ENCODE data around the gene SEMA6B.
"Not testable (repeated sequence)": the region's sequence is repeated elsewhere in the genome, so short reads cannot be mapped to it uniquely, and the experiment has no call there.

SEMA6B gene

DNA sequence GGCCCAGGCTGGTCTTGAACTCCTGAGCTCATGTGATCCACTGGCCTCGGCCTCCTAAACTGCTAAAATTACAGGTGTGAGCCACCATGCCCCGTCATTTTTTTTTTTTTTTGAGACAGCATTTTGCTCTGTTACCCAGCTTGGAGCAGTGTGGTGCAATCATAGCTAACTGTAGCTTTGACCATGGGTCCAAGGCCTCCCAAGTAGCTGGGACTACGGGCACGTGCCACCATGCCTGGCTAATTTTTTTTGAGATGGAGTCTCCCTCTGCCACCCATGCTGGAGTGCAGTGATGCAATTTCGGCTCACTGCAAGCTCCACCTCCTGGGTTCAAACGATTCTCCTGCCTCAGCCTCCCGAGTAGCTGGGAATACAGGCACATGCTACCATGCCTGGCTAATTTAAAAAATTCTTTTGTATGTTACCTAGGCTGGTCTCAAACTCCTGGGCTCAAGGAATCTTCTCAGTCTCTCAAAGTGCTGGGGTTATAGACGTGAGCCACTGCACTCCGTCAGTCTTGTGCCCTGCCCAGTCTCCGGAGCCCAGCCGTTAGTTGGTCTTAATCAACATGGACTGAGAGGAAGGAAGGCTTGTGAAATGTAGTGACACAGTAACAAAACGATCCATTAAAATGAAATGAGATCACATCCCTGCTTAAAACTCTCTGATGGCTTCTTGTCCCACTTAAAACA, 18.2 kb downstream of the SEMA6B start:
- DNase-seq (ENCODE audit: insufficient read length, low spot score) (no peak), FAIRE-seq (no peak)

DNA sequence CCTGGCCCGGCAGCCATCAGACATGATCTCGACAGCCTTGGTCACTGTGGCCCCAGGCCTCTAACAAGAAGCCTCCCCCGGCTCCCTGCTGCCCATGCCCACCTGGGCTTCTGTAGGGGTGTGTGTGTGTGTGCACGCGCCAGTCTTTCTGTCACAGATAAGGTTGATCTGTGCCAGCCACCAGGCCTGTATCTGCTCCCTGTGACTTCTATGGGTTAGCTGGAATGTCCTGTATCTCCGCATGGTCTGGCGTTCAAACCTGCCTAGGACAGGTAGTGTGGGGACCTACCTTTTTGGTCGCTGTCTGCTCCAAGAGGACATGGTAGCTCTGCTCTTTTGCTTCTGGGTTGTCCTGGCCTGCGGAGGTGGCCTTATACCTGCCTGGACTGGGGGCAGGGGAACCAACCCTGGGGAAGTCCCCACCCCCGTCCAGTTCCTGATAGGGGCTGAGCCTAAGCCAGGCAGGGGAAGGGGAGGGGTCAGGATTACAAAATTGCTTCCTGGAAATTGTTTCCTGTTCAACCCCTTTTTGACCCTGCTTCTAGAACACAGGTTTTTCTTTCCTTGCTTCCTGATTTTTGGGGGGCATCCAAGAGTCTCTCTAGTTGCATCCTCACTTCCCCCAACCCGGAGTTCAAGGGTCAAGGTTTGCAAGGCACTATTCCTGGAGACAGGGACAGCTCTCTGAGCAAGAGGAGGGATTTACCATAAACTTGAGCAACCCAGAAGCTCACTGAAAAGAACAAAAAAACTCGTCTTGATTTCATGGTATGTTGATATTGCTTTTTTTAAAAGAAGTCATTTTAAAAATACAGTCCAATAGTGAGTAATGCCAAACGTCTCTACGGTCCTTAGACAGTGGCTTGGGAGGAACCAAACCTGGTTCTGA, 19.5 kb downstream of the SEMA6B start, which contains the start of gene LRG1:
TSS of gene LRG1 (minus strand) at position 344 of the 889 bp plus-strand sequence. CDS start at position 321, 23 bp downstream.
- DNase-seq (ENCODE audit: insufficient read length, low spot score) (no peak), FAIRE-seq (no peak)
- no peak for TF ChIP-seq POLR2A (IDR thresholded peaks at IDR 0.05; ENCODE audit: low read depth, low read length)

More for the DNA sequence above, 18.2 kb downstream of the SEMA6B start:
- no peak for TF ChIP-seq POLR2A (IDR thresholded peaks at IDR 0.05; ENCODE audit: low read depth, low read length)

DNA sequence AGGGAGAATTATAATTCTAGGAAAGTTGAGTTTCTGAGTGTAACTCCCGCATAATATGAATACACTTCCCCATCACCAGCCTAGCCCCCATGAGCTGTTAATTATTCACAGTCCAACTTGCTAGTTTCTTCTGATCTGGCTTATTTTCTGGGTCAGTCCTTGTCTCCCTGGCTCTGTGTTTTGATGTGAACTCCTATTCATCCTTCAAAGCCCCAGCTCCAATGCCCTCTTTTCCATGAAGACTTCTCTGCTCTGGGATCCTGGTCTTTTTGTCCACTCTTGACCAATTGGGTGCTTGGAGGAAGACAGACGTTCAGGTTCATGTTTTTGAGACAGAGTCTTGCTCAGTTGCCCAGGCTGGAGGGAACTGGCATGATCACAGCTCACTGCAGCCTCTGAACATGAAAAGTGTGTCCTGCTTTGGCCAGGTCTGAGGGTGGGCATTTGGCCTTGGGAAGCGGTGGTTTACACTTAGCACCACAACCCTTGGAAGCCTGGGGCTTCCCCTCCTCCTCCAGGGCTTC, 20.3 kb downstream of the SEMA6B start:
- no peak for FAIRE-seq
- DNase-seq (ENCODE audit: insufficient read length, low spot score) = no peak
- TF ChIP-seq POLR2A (IDR thresholded peaks at IDR 0.05; ENCODE audit: low read depth, low read length) = no peak

DNA sequence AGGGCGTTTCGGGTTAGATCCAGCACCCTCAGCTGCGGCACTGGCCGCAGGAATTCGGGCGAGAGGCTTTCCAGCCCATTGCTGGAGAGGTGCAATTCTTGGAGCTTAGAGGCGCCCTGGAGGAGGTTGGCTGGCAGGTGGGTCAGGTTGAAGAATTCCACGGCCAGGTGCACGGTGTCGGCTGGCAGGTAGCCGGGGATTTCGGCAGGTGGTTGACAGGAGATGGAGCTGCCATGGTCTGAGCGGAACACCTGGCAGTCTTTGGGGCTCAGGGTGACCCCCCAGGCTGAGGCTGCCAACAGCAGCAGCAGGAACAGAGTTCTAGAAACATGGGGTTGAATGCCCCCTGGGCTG, 20.9 kb downstream of the SEMA6B start:
- FAIRE-seq (no peak), DNase-seq (ENCODE audit: insufficient read length, low spot score) (no peak)
- no peak for TF ChIP-seq POLR2A (IDR thresholded peaks at IDR 0.05; ENCODE audit: low read depth, low read length)

DNA sequence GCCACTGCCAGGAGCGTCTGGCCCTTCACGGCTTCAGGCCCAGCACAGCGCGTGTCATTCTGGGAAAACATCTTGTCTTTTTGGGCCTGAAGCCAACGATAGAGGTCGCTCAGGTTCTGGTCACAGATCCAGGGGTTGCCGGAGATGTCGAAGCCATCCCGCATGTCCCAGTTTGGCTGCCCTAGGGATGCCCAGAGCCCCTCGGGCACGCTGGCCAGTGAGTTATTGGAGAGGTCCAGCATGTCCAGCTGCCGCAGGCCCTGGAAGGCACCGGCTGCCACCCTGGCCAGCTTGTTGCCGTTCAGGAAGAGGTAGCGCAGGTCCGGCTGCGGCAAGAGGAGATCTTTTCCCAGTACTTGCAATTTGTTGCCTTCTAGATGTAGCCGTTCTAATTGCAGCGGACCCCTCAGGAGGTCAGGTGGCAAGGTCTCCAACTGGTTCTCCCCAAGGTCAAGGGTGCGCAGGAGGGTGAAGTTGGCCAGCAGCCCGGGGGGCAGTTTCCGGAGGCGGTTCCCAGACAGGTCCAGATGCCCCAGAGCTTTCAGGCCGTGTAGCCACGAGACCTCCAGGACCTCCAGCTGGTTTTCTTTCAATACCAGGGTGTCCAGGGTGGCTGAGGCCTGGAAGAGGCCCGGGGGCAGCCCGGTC, 21.4 kb downstream of the SEMA6B start:
- DNase-seq (ENCODE audit: insufficient read length, low spot score) (no peak), FAIRE-seq (no peak)
- no peak for TF ChIP-seq POLR2A (IDR thresholded peaks at IDR 0.05; ENCODE audit: low read depth, low read length)

DNA sequence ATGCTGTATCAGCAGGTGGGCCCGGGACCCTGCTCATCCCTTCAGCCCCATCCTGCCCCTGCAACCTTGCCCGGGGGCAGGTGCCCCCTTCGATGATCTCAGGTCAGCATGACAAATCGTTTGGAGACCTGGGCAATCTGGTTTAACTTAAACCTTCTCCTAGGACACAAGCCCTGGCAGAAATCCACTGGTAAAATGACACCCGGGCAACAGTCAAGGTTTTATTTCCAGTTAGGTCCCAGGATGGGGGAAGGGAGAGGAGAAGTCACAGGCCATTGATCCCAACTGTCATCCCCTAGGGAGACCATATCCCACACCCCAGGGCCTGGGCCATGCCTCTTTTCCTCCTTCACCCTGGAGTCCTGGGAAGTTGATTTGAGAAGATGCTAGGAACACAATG, 22.7 kb downstream of the SEMA6B start:
- DNase-seq (ENCODE audit: insufficient read length, low spot score) (no peak), FAIRE-seq (no peak)
- no peak for TF ChIP-seq POLR2A (IDR thresholded peaks at IDR 0.05; ENCODE audit: low read depth, low read length)

DNA sequence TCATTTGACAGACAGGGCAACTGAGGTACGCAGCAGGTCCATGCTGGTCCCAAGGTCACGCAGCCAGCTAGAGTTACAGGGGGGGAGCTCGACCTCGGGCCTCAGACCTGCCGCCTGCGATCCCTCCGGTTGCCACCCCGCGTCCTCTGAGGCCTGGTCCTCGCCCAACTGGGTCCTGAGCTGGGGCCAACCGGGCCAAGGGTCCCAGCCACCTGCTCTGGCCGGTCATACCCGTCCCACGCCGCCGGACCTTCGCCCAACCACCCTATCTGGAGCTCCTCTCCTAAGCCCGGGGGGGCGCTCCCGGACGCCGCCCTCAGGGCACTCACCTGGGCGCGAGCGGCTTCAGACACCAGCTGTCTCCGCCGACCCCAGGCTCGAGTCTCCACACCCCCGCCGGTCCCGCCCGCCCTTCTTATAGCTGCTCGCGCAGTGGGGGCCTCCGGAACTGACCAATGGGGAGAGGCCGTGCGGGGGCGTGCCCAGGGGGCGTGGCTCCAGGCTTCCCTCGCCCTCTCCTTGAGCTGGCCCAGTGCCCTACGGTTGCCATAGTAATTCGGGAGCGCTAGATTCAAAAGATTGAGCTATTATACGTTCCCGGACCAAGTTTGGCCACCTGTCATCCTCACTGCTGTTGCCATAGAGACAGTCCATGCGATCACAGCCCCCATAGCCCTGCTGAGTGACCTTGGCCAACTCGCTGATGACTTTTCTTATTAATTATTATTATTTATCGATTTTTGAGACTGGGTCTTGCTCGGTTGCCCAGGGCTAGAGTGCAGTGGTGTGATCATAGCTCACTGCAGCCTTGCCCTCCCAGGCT, 24.4 kb downstream of the SEMA6B start, which contains the start of gene PLIN5:
TSS of gene PLIN5 (minus strand) at position 389 of the 823 bp plus-strand sequence. CDS start 1,150 bp downstream, outside the sequence.
- no peak for TF ChIP-seq POLR2A (IDR thresholded peaks at IDR 0.05; ENCODE audit: low read depth, low read length)
- FAIRE-seq (no peak), DNase-seq (ENCODE audit: insufficient read length, low spot score) (no peak)

DNA sequence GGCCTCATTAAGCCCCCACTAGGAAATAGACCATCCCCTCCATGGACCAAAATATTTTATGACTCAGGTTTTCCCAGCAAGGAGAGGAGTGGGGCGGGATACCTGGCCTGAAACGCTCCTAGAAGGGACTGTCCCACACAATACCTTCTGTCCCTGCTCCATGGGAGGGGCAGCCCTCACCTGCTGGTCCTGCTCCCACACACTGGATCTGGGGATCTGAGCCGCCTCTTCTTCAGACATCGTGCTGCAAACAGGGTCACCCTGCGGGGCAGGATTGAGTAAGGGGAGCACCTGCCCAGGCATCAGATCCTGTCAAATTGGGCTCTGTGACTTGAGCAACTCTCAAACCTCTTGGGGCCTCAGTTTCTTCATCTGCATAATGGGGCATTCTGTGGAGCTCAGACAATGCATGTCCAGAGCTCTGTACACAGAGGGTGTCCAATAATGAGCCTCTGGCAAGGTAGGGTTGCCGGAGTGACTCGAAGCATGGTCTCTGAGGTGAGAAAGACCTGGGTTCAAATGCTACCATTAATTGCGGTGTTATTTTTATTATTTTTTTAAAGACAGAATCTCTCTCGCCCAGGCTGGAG, 25.6 kb downstream of the SEMA6B start:
- no peak for TF ChIP-seq POLR2A (IDR thresholded peaks at IDR 0.05; ENCODE audit: low read depth, low read length)
- DNase-seq (ENCODE audit: insufficient read length, low spot score) (no peak), FAIRE-seq (no peak)

DNA sequence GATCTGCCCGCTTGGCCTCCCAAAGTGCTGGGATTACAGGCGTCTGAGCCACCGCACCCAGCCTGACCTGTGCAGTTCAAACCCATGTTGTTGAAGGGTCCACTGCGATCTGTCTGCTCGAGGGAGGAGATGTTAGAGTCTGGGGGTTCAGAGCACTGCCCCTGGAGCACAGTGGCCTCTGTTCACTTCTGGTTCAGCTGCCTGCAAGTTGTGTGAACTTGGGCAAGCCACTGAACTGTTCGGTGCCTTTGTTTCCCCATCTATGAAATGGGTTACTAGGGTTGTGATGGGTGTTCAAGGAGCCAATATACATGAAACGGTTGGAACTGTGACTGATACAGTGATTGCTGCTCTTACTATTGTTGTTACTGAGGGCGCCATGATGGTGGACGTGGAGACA, 26.1 kb downstream of the SEMA6B start:
- no peak for TF ChIP-seq POLR2A (IDR thresholded peaks at IDR 0.05; ENCODE audit: low read depth, low read length)
- DNase-seq (ENCODE audit: insufficient read length, low spot score) (no peak), FAIRE-seq (no peak)

DNA sequence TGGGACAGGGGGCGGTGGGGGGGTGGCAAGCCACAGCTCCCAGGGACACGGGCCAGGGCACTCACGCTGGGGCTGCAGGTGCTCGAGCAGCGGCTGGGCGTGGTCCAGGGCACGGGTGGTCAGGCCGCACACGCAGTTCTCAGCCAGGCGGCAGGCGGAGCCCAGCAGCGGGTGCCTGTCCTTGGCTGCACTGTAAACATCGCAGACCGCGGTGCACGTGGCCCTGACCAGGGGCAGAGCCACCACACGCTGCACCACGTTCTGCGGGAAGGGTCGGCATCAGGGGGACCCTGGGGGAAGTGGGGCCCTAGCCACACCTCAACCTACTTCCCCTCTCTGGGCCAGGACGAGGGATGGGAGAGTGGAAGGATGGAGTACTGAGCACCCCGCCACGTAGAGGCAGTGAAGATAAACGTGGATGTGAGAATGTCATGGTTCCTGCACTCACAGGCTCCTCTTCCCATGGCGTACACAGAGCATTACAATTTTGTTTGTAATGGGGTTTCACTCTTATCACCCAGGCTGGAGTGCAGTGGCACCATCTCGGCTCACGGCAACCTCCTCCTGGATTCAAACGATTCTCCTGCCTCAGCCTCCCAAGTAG, 27.8 kb downstream of the SEMA6B start:
- DNase-seq (ENCODE audit: insufficient read length, low spot score) = no peak
- no peak for TF ChIP-seq POLR2A (IDR thresholded peaks at IDR 0.05; ENCODE audit: low read depth, low read length)
- no peak for FAIRE-seq

DNA sequence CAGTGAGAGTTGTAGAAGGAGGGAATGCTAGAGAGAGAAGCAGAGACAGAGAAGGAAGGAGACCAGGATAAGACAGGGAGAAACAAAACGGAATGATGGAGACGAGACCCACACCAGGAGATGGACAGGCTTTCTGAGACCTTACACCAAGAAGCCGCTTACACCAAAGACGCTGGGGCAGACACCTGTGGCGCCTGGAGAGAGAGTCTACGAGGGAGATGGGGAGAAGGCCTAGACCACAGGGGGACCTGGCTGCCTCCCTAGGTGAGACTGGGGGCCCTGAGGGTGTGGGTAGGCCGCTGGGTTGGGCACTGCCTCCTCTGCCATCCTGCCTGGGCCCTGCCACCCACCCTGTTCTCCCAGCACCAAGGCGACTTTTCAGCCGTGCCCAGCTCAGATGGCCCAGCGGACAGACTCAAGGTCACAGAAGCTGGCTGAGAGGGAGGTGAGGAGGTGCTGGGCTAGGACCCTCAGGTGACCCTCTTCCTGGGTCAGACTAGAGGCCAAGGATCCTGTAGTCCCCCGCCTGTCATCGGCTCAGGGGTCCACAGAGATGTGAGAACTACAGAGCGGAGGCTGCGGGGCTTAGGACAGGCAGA, 29.5 kb downstream of the SEMA6B start:
- no peak for FAIRE-seq
- no peak for TF ChIP-seq POLR2A (IDR thresholded peaks at IDR 0.05; ENCODE audit: low read depth, low read length)
- no peak for DNase-seq (ENCODE audit: insufficient read length, low spot score)

DNA sequence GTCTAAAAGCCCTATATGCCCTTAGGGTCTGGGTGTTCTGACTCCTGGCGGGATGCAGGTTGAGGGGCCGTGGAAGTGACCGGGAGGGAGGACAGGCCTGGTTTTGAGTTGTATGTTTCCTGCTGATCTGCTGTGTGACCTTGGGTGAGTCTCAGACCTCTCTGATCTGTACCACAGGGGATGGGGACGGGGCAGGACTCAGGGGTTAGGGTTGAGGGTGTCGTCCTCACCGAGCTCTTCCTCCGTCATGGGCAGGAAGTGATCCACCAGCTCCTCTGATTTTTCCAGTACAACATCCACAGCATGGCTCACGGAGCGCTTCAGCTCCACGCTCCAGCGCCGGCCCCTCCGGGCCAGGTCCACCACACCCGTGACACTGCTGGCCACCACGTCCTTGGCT, 30.6 kb downstream of the SEMA6B start:
- FAIRE-seq (no peak), DNase-seq (ENCODE audit: insufficient read length, low spot score) (no peak)
- no peak for TF ChIP-seq POLR2A (IDR thresholded peaks at IDR 0.05; ENCODE audit: low read depth, low read length)

DNA sequence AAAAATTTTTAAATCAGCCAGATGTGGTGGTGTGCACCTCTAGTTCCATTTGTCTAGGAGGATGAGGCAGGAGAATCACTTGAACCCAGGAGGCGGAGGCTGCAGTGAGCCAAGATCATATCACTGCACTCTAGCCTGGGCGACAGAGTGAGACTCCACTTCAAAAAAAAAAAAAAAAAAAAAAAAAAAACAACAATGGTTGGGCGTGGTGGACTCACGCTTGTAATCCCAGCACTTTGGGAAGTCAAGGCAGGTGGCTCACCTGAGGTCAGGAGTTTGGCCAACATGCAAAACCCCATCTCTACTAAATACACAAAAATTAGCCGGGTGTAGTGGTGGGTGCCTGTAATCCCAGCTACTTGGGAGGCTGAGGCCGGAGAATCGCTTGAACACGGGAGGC, 32.1 kb downstream of the SEMA6B start:
- not testable (repeated sequence) for FAIRE-seq; DNase-seq (ENCODE audit: insufficient read length, low spot score)
